Esophagus (tissue), 2 donors: ENCODE data around the gene YWHAQ. TPM values are rescaled to one million over a fixed set of nuclear protein-coding genes. Genes with fewer than 3 reads are reported as not detected.
A peak's percentile ranks its signal among the peaks of the same experiment; 100 is the strongest.
"Not testable (repeated sequence)": the region's sequence is repeated elsewhere in the genome, so short reads cannot be mapped to it uniquely, and the experiment has no call there.

ENCODE experiments used
- H3K27ac ChIP-seq, 2 donors: one replicate each; pipeline ENCODE4 v1.5.1; 2013; ENCODE audit warnings: low read depth in 2 of 2, mild to moderate bottlenecking in 2 of 2, inconsistent platforms in 1 of 2, low read length in 1 of 2, moderate library complexity in 1 of 2
- H3K27me3 ChIP-seq, 2 donors: one replicate each; pipeline ENCODE4 v1.6.1; 2013; ENCODE audit warnings: low read length in 2 of 2, control low read depth in 1 of 2, mild to moderate bottlenecking in 1 of 2; ENCODE audit not compliant: insufficient read depth in 2 of 2, control insufficient read depth in 1 of 2
- H3K36me3 ChIP-seq, 2 donors: one replicate each; pipeline ENCODE4 v1.6.1; 2013; ENCODE audit warnings: low read length in 1 of 2; ENCODE audit not compliant: control insufficient read depth in 2 of 2, insufficient read depth in 2 of 2
- H3K4me1 ChIP-seq, 2 donors: one replicate each; pipeline ENCODE4 v1.6.1; 2013; ENCODE audit warnings: low read length in 1 of 2; ENCODE audit not compliant: control insufficient read depth in 2 of 2, insufficient read depth in 2 of 2
- H3K4me3 ChIP-seq, 2 donors: one replicate each; pipeline ENCODE4 v1.5.1; 2013; ENCODE audit warnings: low read length in 2 of 2, mild to moderate bottlenecking in 2 of 2, low read depth in 1 of 2, moderate library complexity in 1 of 2
- H3K9me3 ChIP-seq, 2 donors: one replicate each; pipeline ENCODE4 v1.6.1; 2013; ENCODE audit warnings: mild to moderate bottlenecking in 2 of 2, low read depth in 1 of 2, low read length in 1 of 2, moderate library complexity in 1 of 2; ENCODE audit not compliant: control insufficient read depth in 2 of 2, insufficient read depth in 1 of 2
- WGBS, 2 donors: extraction: QIAGEN DNeasy Blood & Tissue Kit; methylation state at CpG; one replicate each; pipeline ENCODE4 v1.1.7; 2013; 5-methylcytosine and 5-hydroxymethylcytosine counted together
- polyA plus RNA-seq, 2 donors: library from polyadenylated mRNA; stranded (reverse); fragments of 200-250 nt; gene quantifications; one replicate each; pipeline ENCODE4 v1.2.3, GENCODE V29; 2013
- donor health status: healthy with polysubstance abuse.
- donor health status: Bipolar disorder and iron deficiency.

The YWHAQ gene
- polyA plus RNA-seq, 2 donors: 81.5 to 163 TPM

DNA sequence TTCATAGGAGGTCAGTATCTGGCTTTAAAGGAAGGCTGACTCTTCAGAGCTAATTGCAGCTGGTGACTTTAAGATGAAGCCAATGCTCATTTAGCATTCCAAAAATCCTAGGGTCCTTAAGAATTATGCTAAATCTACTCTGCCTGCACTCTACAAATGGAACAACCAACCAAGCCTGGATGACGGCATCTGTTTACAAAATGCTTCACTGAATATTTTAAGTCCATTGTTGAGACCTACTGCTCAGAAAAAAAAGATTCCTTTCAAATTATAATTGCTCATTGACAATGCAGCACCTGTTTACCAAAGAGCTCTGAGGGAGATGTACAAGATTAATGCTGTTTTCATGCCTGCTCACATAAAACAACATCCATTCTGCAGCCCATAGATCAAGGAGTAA lies 31.4 kb downstream of the YWHAQ start:
- Histone ChIP-seq H3K4me1 (no peaks in the 10 kb centered on the region), H3K27ac (no peak overlapping the region), H3K4me3 (no peak overlapping the region), H3K9me3 (no peaks in the 10 kb centered on the region), H3K27me3 (no peaks in the 10 kb centered on the region), H3K36me3 (no peaks in the 10 kb centered on the region)
- WGBS, 2 donors: 91 to 97% methylated on average over 1 of the region's 1 CpG

DNA sequence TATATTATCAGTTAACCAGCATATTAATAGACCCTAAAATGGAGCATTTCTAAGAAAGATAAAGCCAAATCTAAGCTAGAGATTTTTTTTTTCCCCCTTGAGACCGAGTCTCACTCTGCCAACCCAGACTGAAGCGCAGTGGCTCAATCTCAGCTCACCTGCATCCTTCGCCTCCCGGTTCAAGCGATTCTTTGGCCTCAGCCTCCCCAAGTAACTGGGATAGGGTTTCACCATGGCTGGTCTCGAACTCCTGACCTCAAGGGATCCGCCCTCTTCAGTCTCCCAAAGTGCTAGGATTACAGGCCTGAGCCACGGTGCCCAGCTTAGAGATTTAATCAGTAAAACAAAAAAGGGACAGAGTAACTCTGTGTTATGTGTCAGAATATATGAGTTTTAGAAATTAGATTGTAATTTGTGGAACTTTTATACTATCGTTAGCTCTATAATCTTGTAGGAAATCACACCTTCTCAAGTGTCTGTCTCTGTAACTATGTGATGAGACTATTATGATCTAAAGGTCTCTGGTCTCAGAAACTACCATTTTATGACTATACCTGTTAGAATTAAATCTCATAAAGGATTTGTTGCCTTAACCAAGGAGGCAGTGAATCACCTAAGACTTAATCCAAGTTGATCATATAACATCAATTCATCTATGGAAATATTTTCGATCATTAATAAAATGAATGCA lies 34.0 kb downstream of the YWHAQ start:
- 87 to 91% methylated on average over 10 of the region's 10 CpGs for WGBS, 2 donors
- H3K36me3 ChIP-seq: no peaks in the 10 kb centered on the region
- H3K4me1 ChIP-seq: peaks cover 0 to 3% of the 10 kb centered on the region in 2 donors
- no peaks in the 10 kb centered on the region for H3K9me3 ChIP-seq
- no peaks in the 10 kb centered on the region for H3K27me3 ChIP-seq
- H3K27ac ChIP-seq: no peak overlapping the region
- H3K4me3 ChIP-seq: no peak overlapping the region

DNA sequence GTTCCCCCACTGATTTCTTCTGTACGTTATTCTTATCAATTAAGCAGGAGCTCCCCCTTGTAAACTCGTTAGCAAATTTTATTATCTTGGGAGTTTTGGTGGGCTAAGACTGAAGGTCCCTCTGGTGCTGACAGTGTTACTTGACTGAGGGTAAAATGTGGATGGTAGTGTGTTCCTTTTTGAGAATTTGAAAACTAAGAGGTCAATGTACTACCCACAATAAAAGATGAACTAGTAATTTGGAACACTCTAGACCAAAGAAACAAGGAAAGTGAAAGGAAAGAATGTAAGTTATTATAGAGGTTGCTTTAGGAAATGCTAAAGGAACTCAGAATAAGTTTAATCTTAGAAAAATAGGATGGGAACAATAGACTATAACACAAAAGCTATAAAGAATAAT lies 35.1 kb downstream of the YWHAQ start:
- H3K9me3 ChIP-seq: no peaks in the 10 kb centered on the region
- H3K4me1 ChIP-seq: peaks cover 0 to 3% of the 10 kb centered on the region in 2 donors
- no peak overlapping the region for H3K27ac ChIP-seq
- 42 to 62% methylated on average over 2 of the region's 2 CpGs for WGBS, 2 donors
- no peak overlapping the region for H3K4me3 ChIP-seq
- no peaks in the 10 kb centered on the region for H3K36me3 ChIP-seq
- no peaks in the 10 kb centered on the region for H3K27me3 ChIP-seq

DNA sequence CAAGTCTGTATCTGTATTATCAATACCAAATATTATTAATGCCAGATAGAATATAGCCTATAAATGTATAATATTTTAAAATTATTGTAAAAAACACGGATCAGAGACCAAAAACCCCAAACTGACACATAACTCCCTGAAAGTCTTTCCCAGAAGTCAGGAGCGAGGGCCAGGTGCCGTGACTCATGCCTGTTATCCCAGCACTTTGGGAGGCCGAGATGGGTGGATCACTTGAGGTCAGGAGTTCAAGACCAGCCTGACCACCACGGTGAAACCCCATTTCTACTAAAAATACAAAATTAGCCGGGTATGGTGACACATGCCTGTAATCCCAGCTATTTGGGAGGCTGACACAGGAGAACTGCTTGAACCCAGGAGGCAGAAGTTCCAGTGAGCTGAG lies 35.5 kb downstream of the YWHAQ start:
- 55 to 71% methylated on average over 6 of the region's 6 CpGs for WGBS, 2 donors
- not testable (repeated sequence) for H3K4me1 ChIP-seq, H3K27ac ChIP-seq, H3K27me3 ChIP-seq, H3K4me3 ChIP-seq, H3K9me3 ChIP-seq, H3K36me3 ChIP-seq

DNA sequence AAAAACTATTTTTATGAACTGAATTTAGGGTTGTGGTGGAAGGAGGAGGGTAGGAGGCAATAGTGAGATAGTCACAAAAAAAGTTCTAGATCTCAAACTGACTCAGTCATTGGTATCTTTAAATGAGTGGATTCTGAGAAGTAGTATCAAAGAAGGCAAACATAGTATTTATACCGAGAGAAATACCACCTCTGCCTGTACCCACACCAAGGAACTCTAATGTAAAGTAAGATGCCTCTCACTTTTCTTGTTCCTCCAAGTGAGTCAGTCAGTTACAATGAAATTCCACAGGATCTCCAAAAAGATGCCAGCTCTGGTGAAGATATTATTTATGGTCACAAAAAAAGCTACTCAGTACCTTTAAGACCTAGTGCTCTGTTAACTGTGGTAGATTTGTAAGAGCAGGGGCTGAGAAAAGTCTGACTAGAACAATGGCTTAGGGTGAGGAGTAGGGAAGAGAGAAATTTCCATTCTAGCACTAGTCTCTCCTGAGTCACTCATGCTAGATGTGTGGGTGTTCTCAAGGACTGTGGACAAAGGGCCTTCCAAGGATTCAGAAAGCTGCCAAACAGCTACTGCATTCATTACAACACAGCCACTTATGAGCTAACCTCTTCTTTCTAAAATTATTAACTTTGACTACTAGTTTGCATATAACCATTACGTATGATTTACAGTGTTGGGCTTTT lies 36.3 kb downstream of the YWHAQ start:
- Histone ChIP-seq H3K9me3 (no peaks in the 10 kb centered on the region), H3K4me3 (no peak overlapping the region), H3K36me3 (peaks cover 0 to 4% of the 10 kb centered on the region in 2 donors), H3K27me3 (no peaks in the 10 kb centered on the region), H3K4me1 (peaks cover 0 to 3% of the 10 kb centered on the region in 2 donors), H3K27ac (peak overlapping the region; percentile 15 to 57)
- WGBS, 2 donors: 45 to 54% methylated on average over 2 of the region's 2 CpGs

DNA sequence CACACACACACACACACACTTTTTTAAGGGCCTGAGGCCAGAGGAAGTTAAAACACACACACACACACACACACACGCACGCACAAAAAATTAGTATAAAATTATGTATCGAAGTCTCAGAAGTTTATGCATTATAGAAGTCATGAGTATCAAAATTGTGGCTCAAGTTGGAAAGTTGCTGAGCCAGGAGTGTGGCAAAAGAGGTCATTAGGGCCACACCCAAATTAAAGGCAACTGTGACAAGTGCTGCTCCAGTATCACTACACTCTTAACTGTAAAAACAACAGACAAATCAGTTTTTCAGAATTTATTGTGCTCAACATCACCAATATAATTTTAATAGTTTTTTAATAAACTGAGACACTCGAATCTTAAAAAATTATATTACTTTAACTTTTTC lies 36.9 kb downstream of the YWHAQ start:
- Histone ChIP-seq H3K36me3 (peaks cover 0 to 4% of the 10 kb centered on the region in 2 donors), H3K27ac (no peak overlapping the region), H3K27me3 (no peaks in the 10 kb centered on the region), H3K4me1 (peaks cover 0 to 3% of the 10 kb centered on the region in 2 donors), H3K4me3 (no peak overlapping the region), H3K9me3 (no peaks in the 10 kb centered on the region)
- 85 to 91% methylated on average over 4 of the region's 4 CpGs for WGBS, 2 donors

DNA sequence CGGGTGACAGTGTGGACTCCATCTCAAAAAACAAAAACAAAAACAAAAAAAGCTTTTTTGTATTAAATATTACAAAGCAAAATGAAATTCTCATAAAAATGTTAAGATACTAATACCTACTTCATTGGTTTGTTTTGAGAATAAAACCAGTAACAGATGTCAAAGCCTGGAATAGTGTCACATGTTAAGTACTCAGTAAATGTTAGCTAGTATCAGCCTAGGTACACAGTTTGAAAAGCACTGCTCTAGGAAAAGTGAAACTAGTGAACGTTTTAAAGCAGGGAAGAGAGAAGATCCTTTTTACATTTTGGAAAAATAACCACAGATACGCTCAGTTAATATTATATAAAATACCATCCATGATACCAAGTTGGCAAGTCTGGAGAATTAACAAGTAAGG lies 38.1 kb downstream of the YWHAQ start:
- Histone ChIP-seq H3K36me3 (peaks cover 0 to 4% of the 10 kb centered on the region in 2 donors), H3K27ac (no peak overlapping the region), H3K9me3 (no peaks in the 10 kb centered on the region), H3K4me1 (peaks cover 0 to 3% of the 10 kb centered on the region in 2 donors), H3K27me3 (no peaks in the 10 kb centered on the region), H3K4me3 (no peak overlapping the region)
- 72 to 75% methylated on average over 3 of the region's 3 CpGs for whole genome bisulfite sequencing, 2 donors

DNA sequence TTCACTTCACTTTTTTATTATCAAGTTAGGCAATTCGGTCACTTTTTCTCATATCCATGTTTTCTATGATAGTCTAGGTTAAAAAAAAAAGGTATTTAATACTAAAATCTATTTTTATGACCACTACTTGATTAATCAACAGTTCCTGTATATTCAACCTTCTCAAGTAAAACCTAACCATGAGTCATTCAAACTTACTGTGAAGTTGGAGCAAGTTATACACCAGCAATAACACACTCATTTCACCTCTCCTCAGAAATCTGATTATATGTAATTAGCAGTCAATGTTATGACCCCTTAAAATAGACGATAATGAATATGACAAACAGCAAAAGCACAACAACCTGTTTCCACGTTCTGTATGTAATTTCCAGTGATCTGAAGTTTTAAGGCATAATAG lies 40.2 kb downstream of the YWHAQ start:
- Histone ChIP-seq H3K4me1 (peaks cover 0 to 3% of the 10 kb centered on the region in 2 donors), H3K36me3 (peaks cover 0 to 4% of the 10 kb centered on the region in 2 donors), H3K27me3 (no peaks in the 10 kb centered on the region), H3K27ac (no peak overlapping the region), H3K4me3 (no peak overlapping the region), H3K9me3 (no peaks in the 10 kb centered on the region)
- 78 to 83% methylated on average over 3 of the region's 3 CpGs for WGBS, 2 donors

DNA sequence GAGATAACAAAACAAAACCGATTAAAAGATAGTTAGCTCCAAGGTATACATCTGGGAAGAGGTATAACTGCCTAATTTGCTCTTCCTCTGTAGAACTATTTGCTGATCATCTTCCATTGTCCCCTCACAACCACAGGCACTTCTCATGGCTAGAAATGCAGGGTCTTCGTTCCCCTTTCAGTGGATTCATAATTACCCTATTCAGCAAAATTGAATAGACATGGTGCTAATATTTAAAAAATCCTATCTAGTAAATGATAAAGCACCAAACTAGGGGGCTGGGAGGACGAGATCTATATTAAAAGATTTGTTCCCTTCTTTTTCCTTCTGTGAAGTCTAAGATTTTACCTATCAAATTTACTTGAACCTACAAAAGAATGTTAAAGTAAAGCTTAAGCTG lies 44.3 kb downstream of the YWHAQ start:
- no peak overlapping the region for H3K27ac ChIP-seq
- peaks cover 0 to 4% of the 10 kb centered on the region in 2 donors for H3K36me3 ChIP-seq
- H3K4me3 ChIP-seq: no peak overlapping the region
- 87 to 89% methylated on average over 3 of the region's 3 CpGs for whole genome bisulfite sequencing, 2 donors
- no peaks in the 10 kb centered on the region for H3K27me3 ChIP-seq
- no peaks in the 10 kb centered on the region for H3K4me1 ChIP-seq
- H3K9me3 ChIP-seq: no peaks in the 10 kb centered on the region

DNA sequence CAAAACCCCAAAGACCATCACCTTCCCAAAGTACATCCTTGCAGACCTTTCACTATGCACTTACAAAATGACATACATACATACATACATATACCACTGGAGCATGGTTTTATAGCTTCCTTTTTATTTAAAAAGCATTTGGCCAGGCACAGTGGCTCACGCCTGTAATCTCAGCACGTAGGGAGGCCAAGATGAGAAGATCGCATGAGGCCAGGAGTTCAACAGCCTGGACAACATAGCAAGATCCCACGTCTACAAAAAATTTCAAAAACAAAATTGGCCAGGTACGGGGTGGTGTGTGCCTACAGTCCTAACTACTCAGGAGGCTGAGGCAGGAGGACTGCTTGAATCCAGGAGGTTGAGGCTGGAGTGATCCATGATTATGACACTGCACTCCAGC lies 45.3 kb downstream of the YWHAQ start:
- Histone ChIP-seq H3K27me3 (no peaks in the 10 kb centered on the region), H3K4me1 (no peaks in the 10 kb centered on the region), H3K4me3 (no peak overlapping the region), H3K36me3 (peaks cover 0 to 4% of the 10 kb centered on the region in 2 donors), H3K27ac (no peak overlapping the region), H3K9me3 (no peaks in the 10 kb centered on the region)
- 97 to 99% methylated on average over 5 of the region's 5 CpGs for WGBS, 2 donors
